ENCODE measurements around the gene OR10G7. TPM values are rescaled to one million over a fixed set of nuclear protein-coding genes. Genes with fewer than 3 reads are reported as not detected.

OR10G7 gene
- polyA plus RNA-seq, 1 donor from 2014 or later, result not detected

GRCh38 chr11:124074554-124074953 is 33.4 kb upstream of the OR10G7 start:
- H3K27ac ChIP-seq (ENCODE audit: low read length), result no peak overlapping the region
- H3K27me3 ChIP-seq (ENCODE audit: insufficient read depth, low read depth, low read length), result no peaks in the 10 kb centered on the region
- no peak overlapping the region for H3K4me2 ChIP-seq (ENCODE audit: low read length)
- H3F3A ChIP-seq (ENCODE audit: insufficient read depth, low read length, poor library complexity, severe bottlenecking), result no peaks in the 10 kb centered on the region
- no peaks in the 10 kb centered on the region for H3K36me3 ChIP-seq (ENCODE audit: insufficient read depth, low read length)
- H3K4me3 ChIP-seq (ENCODE audit: low read length), result no peak overlapping the region
- TF ChIP-seq TAF1 (IDR thresholded peaks at IDR 0.05; ENCODE audit: low read depth), result no peak
- no peak for TF ChIP-seq POLR2AphosphoS5 (IDR thresholded peaks at IDR 0.05)
- no peak for TF ChIP-seq MXI1 (conservative IDR thresholded peaks at IDR 0.05; ENCODE audit: poor library complexity, severe bottlenecking)
- TF ChIP-seq, protein P1, sequence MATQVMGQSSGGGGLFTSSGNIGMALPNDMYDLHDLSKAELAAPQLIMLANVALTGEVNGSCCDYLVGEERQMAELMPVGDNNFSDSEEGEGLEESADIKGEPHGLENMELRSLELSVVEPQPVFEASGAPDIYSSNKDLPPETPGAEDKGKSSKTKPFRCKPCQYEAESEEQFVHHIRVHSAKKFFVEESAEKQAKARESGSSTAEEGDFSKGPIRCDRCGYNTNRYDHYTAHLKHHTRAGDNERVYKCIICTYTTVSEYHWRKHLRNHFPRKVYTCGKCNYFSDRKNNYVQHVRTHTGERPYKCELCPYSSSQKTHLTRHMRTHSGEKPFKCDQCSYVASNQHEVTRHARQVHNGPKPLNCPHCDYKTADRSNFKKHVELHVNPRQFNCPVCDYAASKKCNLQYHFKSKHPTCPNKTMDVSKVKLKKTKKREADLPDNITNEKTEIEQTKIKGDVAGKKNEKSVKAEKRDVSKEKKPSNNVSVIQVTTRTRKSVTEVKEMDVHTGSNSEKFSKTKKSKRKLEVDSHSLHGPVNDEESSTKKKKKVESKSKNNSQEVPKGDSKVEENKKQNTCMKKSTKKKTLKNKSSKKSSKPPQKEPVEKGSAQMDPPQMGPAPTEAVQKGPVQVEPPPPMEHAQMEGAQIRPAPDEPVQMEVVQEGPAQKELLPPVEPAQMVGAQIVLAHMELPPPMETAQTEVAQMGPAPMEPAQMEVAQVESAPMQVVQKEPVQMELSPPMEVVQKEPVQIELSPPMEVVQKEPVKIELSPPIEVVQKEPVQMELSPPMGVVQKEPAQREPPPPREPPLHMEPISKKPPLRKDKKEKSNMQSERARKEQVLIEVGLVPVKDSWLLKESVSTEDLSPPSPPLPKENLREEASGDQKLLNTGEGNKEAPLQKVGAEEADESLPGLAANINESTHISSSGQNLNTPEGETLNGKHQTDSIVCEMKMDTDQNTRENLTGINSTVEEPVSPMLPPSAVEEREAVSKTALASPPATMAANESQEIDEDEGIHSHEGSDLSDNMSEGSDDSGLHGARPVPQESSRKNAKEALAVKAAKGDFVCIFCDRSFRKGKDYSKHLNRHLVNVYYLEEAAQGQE (IDR thresholded peaks at IDR 0.05; ENCODE audit: borderline replicate concordance), result no peak
- TF ChIP-seq EZH2 (IDR thresholded peaks at IDR 0.05; ENCODE audit: borderline replicate concordance, insufficient read depth, low read length, poor library complexity, severe bottlenecking), result no peak
- TF ChIP-seq SMC3 (conservative IDR thresholded peaks at IDR 0.05; ENCODE audit: poor library complexity), result no peak
- no peak for TF ChIP-seq CTCF (IDR thresholded peaks at IDR 0.05; ENCODE audit: poor library complexity, severe bottlenecking)
- no peak for TF ChIP-seq EP300 (conservative IDR thresholded peaks at IDR 0.05; ENCODE audit: poor library complexity, severe bottlenecking)
- TF ChIP-seq RAD21 (conservative IDR thresholded peaks at IDR 0.05), result no peak
- H3K79me2 ChIP-seq (replicated peaks; ENCODE audit: insufficient read depth, low read length), result no peaks in the 10 kb centered on the region
- H2AFZ ChIP-seq (ENCODE audit: low read depth, low read length), result no peak overlapping the region
- H3K9me2 ChIP-seq (ENCODE audit: insufficient read depth, low read length), result no peaks in the 10 kb centered on the region
- H3K9me3 ChIP-seq (ENCODE audit: low read length), result no peaks in the 10 kb centered on the region
- H4K20me1 ChIP-seq (ENCODE audit: insufficient read depth), result no peaks in the 10 kb centered on the region
- no peak overlapping the region for H3K9ac ChIP-seq (ENCODE audit: low read length)

DNA sequence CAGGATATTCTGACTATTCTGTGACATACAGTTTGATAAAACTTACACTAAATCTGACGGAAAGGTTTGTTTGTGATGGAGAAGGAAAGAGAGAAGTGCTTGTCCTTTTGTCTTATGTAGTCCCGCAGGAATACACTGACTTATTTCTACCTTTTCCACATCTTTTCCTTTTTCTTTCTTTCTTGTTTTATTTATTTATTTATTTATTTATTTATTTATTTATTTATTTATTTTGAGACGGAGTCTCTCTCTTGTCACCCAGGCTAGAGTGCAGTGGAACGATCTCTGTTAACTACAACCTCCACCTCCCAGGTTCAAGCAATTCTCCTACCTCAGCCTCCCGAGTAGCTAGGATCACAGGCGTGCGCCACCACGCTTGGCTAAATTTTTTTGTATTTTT is 31.0 kb upstream of the OR10G7 start:
- no peaks in the 10 kb centered on the region for H3K9me3 ChIP-seq (ENCODE audit: low read length)
- no peaks in the 10 kb centered on the region for H4K20me1 ChIP-seq (ENCODE audit: insufficient read depth)
- H3K4me3 ChIP-seq (ENCODE audit: low read length), result no peak overlapping the region
- H3K27me3 ChIP-seq (ENCODE audit: insufficient read depth, low read depth, low read length), result no peaks in the 10 kb centered on the region
- no peaks in the 10 kb centered on the region for H3K9me2 ChIP-seq (ENCODE audit: insufficient read depth, low read length)
- H2AFZ ChIP-seq (ENCODE audit: low read depth, low read length), result peak overlapping the region; percentile 57
- no peaks in the 10 kb centered on the region for H3K36me3 ChIP-seq (ENCODE audit: insufficient read depth, low read length)
- TF ChIP-seq, protein P1 (IDR thresholded peaks at IDR 0.05; ENCODE audit: borderline replicate concordance), result no peak
- H3K4me2 ChIP-seq (ENCODE audit: low read length), result no peak overlapping the region
- peak overlapping the region; percentile 39 for H3K9ac ChIP-seq (ENCODE audit: low read length)
- peak overlapping the region; percentile 79 for H3K27ac ChIP-seq (ENCODE audit: low read length)
- no peaks in the 10 kb centered on the region for H3F3A ChIP-seq (ENCODE audit: insufficient read depth, low read length, poor library complexity, severe bottlenecking)
- H3K79me2 ChIP-seq (replicated peaks; ENCODE audit: insufficient read depth, low read length), result no peaks in the 10 kb centered on the region
